OCI-LY7 (cell line): ENCODE results near the gene LSG1. TPM values are rescaled to one million over a fixed set of nuclear protein-coding genes. Genes with fewer than 3 reads are reported as not detected.

Source experiments
- BruUV-seq: library from RNA; stranded (reverse); fragments of 400-500 nt; replicated peaks from 2 replicates; lab custom pipeline; 2021; lab: Mats Ljungman, UMichigan
- CTCF ChIA-PET: fragments of 300-600 bp; sonication (Branson Sonifier 250); formaldehyde crosslinking; loops from one replicate; lab custom pipeline; 2022; ENCODE audit warnings: antibody characterized with exemption; ENCODE audit not compliant: unreplicated experiment; lab: Charles Lee
- POLR2A ChIA-PET: fragments of 300-600 bp; sonication (Branson Sonifier 250); formaldehyde crosslinking; loops from one replicate; lab custom pipeline; 2022; ENCODE audit warnings: antibody characterized with exemption; lab: Charles Lee
- DNase-seq: peaks from one replicate; pipeline ENCODE4 v3.0.0-alpha.2; 2015; ENCODE audit warnings: low spot score
- H2AFZ ChIP-seq: fragments of 200-600 bp; sonication (generic), shearing (Covaris generic); 2 replicates; pipeline ENCODE4 v1.6.1; 2014; ENCODE audit warnings: mild to moderate bottlenecking, antibody characterized with exemption, low read length, moderate library complexity
- H3K27ac ChIP-seq: fragments of 200-600 bp; sonication (generic); 2 replicates; pipeline ENCODE4 v1.5.1; 2014; ENCODE audit warnings: mixed run types, low read depth, mild to moderate bottlenecking, moderate library complexity, low read length, inconsistent platforms; ENCODE audit not compliant: poor library complexity, severe bottlenecking
- H3K36me3 ChIP-seq: fragments of 200-600 bp; sonication (generic); 2 replicates; pipeline ENCODE4 v1.6.1; 2014; ENCODE audit warnings: mild to moderate bottlenecking, antibody characterized with exemption, low read length, moderate library complexity, mixed read lengths; ENCODE audit not compliant: insufficient read depth
- H3K4me1 ChIP-seq: fragments of 200-600 bp; sonication (generic); 2 replicates; pipeline ENCODE4 v1.5.1; 2014; ENCODE audit warnings: mild to moderate bottlenecking, low read length; ENCODE audit not compliant: insufficient read depth, poor library complexity, severe bottlenecking
- H3K4me2 ChIP-seq: fragments of 200-600 bp; sonication (generic); 2 replicates; pipeline ENCODE4 v1.6.1; 2014; ENCODE audit warnings: mild to moderate bottlenecking, low read length
- H3K4me3 ChIP-seq: fragments of 200-600 bp; sonication (generic); 2 replicates; pipeline ENCODE4 v1.5.1; 2014; ENCODE audit warnings: mild to moderate bottlenecking, low read depth, low read length; ENCODE audit not compliant: poor library complexity, severe bottlenecking
- H3K79me2 ChIP-seq: fragments of 200-600 bp; sonication (generic); 2 replicates; pipeline ENCODE4 v1.6.1; 2016; ENCODE audit warnings: low read depth, mild to moderate bottlenecking, low read length, moderate library complexity, mixed read lengths; ENCODE audit not compliant: insufficient read depth
- H3K9me2 ChIP-seq: fragments of 200-600 bp; sonication (generic); 2 replicates; pipeline ENCODE4 v1.6.1; 2016; ENCODE audit warnings: mild to moderate bottlenecking, low read length, mixed read lengths; ENCODE audit not compliant: insufficient read depth
- H3K9me3 ChIP-seq: fragments of 200-600 bp; sonication (generic); 2 replicates; pipeline ENCODE4 v1.6.1; 2014; ENCODE audit warnings: mild to moderate bottlenecking, mixed run types, low read length, mixed read lengths
- H4K20me1 ChIP-seq: fragments of 200-600 bp; sonication (generic); 2 replicates; pipeline ENCODE4 v1.6.1; 2014; ENCODE audit warnings: mild to moderate bottlenecking, antibody characterized with exemption, low read length, moderate library complexity, mixed read lengths; ENCODE audit not compliant: insufficient read depth
- CTCF ChIP-seq: fragments of 200-600 bp; sonication (generic); conservative IDR thresholded peaks from 2 replicates; pipeline ENCODE4 v1.5.1; 2014; ENCODE audit warnings: mild to moderate bottlenecking, antibody characterized with exemption, low read length, moderate library complexity, mixed read lengths
- EZH2phosphoT487 ChIP-seq: fragments of 200-600 bp; sonication (generic); IDR thresholded peaks from 2 replicates; pipeline ENCODE4 v1.6.1; 2018; ENCODE audit warnings: low read depth, borderline replicate concordance, mild to moderate bottlenecking, mixed run types, antibody characterized with exemption, low read length, moderate library complexity, mixed read lengths
- intact Hi-C: fragments of 100-400 bp; cut with micrococcal nuclease; formaldehyde crosslinking; loops from one replicate; pipeline ENCODE4 v1.10.0; 2022; ENCODE audit not compliant: unreplicated experiment
- total RNA-seq, 2 experiments: library from RNA; depleted of rRNA in 1 of 2; stranded (reverse); fragments of >200 nt in 1 of 2; shearing (Covaris generic) in 1 of 2; gene quantifications; 2 replicates each; pipeline ENCODE4 v1.2.3, GENCODE V29; 2014 to 2022

The LSG1 gene
- total RNA-seq, 2 experiments from 2014 or later = 44.4 to 52.9 TPM

DNA sequence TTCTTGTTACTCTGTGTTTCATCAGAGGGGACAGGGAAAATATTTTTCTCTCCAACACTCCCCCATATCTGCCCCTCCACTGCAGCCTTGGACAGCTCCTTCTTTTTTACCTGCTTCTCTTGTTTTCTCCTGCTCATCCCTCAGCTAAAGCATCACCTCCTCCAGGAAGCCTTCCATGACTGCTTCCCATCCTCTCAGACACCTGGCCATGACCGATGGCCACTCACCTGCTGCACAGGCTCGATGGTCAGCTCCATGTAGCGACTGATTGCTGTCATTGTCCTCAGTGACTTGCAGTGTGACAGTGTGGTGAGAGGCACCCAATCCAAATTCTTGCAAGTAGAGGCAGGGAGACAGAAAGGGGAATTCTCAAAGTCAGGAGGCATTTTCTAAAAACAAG is 61.3 kb downstream of the LSG1 start:
- Histone ChIP-seq H3K27ac (no peak overlapping the region), H4K20me1 (no peaks in the 10 kb centered on the region), H3K4me2 (no peak overlapping the region), H3K9me3 (no peaks in the 10 kb centered on the region), H3K9me2 (no peaks in the 10 kb centered on the region), H3K4me1 (no peaks in the 10 kb centered on the region), H3K36me3 (no peaks in the 10 kb centered on the region), H2AFZ (no peak overlapping the region), H3K4me3 (no peak overlapping the region), H3K79me2 (no peaks in the 10 kb centered on the region)
- CTCF ChIA-PET = no interaction called here
- POLR2A ChIA-PET = interaction anchor here (0.9 kb wide), 1 partner anchor 23 kb away, joined by 3 read pairs; no protein-coding TSS in a partner anchor
- no peak for DNase-seq
- BruUV-seq = no TSS peak
- intact Hi-C loops = no loop called here
- TF ChIP-seq CTCF (no peak), EZH2phosphoT487 (no peak)

GRCh38 chr3:194609601-194610000 is 62.4 kb downstream of the LSG1 start:
- no peaks in the 10 kb centered on the region for H4K20me1 ChIP-seq
- POLR2A ChIA-PET = no interaction called here
- H3K27ac ChIP-seq = no peak overlapping the region
- H3K79me2 ChIP-seq = no peaks in the 10 kb centered on the region
- CTCF ChIA-PET = interaction anchor here (0.6 kb wide), 1 partner anchor 576 kb away, joined by 3 read pairs; no protein-coding TSS in a partner anchor
- BruUV-seq = no TSS peak
- H3K9me3 ChIP-seq = no peaks in the 10 kb centered on the region
- no peak overlapping the region for H3K4me3 ChIP-seq
- no peak for DNase-seq
- no peaks in the 10 kb centered on the region for H3K9me2 ChIP-seq
- no peak for TF ChIP-seq CTCF
- no peak for TF ChIP-seq EZH2phosphoT487
- intact Hi-C loops = no loop called here
- no peaks in the 10 kb centered on the region for H3K4me1 ChIP-seq
- H3K36me3 ChIP-seq = no peaks in the 10 kb centered on the region
- H3K4me2 ChIP-seq = no peak overlapping the region
- no peak overlapping the region for H2AFZ ChIP-seq

DNA sequence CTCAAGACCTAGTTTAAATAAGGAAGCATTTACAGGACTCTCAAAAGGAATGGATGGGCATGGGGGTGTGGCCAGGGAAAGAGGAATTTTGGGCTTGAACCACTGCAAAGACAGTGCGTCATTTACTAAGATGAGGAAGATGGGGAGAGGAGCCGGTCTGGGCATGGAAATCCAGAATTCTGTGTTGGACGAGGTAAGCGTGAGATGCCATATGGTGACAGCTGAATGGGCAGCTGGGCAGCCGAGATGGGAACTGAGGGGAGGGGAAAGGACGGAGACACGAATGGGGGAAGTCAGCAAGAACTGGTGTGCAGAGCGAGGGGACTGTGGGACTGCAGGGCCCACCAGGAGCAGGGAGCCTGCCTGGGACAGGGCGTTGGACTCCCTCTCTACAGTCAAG is 63.0 kb downstream of the LSG1 start:
- H3K27ac ChIP-seq = no peak overlapping the region
- no peaks in the 10 kb centered on the region for H4K20me1 ChIP-seq
- TF ChIP-seq EZH2phosphoT487 = no peak
- no peak for TF ChIP-seq CTCF
- no peaks in the 10 kb centered on the region for H3K4me1 ChIP-seq
- POLR2A ChIA-PET = interaction anchor here (0.6 kb wide), 1 partner anchor 12 kb away, joined by 3 read pairs; no protein-coding TSS in a partner anchor
- no peaks in the 10 kb centered on the region for H3K79me2 ChIP-seq
- H3K36me3 ChIP-seq = no peaks in the 10 kb centered on the region
- CTCF ChIA-PET = interaction anchor here (0.6 kb wide), 1 partner anchor 576 kb away, joined by 3 read pairs; no protein-coding TSS in a partner anchor
- intact Hi-C loops = no loop called here
- H3K9me2 ChIP-seq = no peaks in the 10 kb centered on the region
- H3K9me3 ChIP-seq = no peaks in the 10 kb centered on the region
- H2AFZ ChIP-seq = no peak overlapping the region
- no peak overlapping the region for H3K4me2 ChIP-seq
- H3K4me3 ChIP-seq = no peak overlapping the region
- no TSS peak for BruUV-seq
- no peak for DNase-seq
